Mesothelial cell of epicardium (in vitro differentiated cells): Measurements from ENCODE around the gene JAGN1. TPM values are rescaled to one million over a fixed set of nuclear protein-coding genes. Genes with fewer than 3 reads are reported as not detected.
A peak's percentile ranks its signal among the peaks of the same experiment; 100 is the strongest.

ENCODE experiments used
- DNase-seq, 2 experiments: peaks; one replicate each; pipeline ENCODE4 v3.0.0; 2021; ENCODE audit warnings: low spot score in 2 of 2; ENCODE audit not compliant: unreplicated experiment in 2 of 2
- H3K27ac Mint-ChIP-seq: 2 replicates; pipeline ENCODE4 v1.8.0; 2021; ENCODE audit warnings: mixed read lengths
- H3K27me3 Mint-ChIP-seq: 2 replicates; pipeline ENCODE4 v1.8.0; 2021; ENCODE audit warnings: low read depth, mixed read lengths
- H3K36me3 Mint-ChIP-seq: 2 replicates; pipeline ENCODE4 v1.8.0; 2021; ENCODE audit warnings: mixed read lengths
- H3K4me1 Mint-ChIP-seq: 2 replicates; pipeline ENCODE4 v1.8.0; 2021; ENCODE audit warnings: mixed read lengths
- H3K4me3 Mint-ChIP-seq: 2 replicates; pipeline ENCODE4 v1.8.0; 2021; ENCODE audit warnings: mild to moderate bottlenecking, moderate library complexity, mixed read lengths
- H3K9me3 Mint-ChIP-seq: 2 replicates; pipeline ENCODE4 v1.8.0; 2021; ENCODE audit warnings: mixed read lengths
- total RNA-seq: library from RNA; stranded (reverse); gene quantifications from 3 replicates; pipeline ENCODE4 v1.2.1, GENCODE V29; 2021
- TF ChIP-seq, protein P1 (sequence below): fragments of 200-600 bp; sonication (generic); IDR thresholded peaks from one replicate; pipeline ENCODE4 v1.5.0; 2021; ENCODE audit warnings: antibody characterized with exemption; ENCODE audit not compliant: unreplicated experiment

Gene JAGN1
- total RNA-seq, 1 donor from 2014 or later = 32.1 TPM

DNA sequence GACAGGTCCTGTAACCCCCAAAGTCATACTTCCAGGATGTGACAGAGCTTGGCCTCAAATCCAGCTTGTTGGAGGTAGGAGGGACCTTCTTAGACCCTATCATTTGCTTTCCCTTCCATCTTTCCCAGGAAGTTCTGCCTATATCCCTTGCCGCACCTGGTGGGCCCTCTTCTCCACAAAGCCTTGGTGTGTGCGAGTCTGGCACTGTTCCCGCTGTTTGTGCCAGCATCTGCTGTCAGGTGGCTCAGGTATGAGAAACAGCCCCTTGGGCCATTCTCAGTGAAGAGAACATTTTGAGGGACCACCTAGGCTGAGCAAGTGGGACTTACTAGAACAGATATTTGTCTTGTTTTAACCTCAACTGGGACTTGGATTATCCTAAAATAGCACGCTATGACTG, 13.5 kb downstream of the JAGN1 start:
- H3K4me1 Mint-ChIP-seq = peaks cover 30% of the 10 kb centered on the region
- H3K27ac Mint-ChIP-seq = peak overlapping the region; percentile 90
- H3K36me3 Mint-ChIP-seq = peaks cover 2% of the 10 kb centered on the region
- H3K4me3 Mint-ChIP-seq = peak overlapping the region; percentile 71
- H3K9me3 Mint-ChIP-seq = no peaks in the 10 kb centered on the region
- TF ChIP-seq, protein P1, sequence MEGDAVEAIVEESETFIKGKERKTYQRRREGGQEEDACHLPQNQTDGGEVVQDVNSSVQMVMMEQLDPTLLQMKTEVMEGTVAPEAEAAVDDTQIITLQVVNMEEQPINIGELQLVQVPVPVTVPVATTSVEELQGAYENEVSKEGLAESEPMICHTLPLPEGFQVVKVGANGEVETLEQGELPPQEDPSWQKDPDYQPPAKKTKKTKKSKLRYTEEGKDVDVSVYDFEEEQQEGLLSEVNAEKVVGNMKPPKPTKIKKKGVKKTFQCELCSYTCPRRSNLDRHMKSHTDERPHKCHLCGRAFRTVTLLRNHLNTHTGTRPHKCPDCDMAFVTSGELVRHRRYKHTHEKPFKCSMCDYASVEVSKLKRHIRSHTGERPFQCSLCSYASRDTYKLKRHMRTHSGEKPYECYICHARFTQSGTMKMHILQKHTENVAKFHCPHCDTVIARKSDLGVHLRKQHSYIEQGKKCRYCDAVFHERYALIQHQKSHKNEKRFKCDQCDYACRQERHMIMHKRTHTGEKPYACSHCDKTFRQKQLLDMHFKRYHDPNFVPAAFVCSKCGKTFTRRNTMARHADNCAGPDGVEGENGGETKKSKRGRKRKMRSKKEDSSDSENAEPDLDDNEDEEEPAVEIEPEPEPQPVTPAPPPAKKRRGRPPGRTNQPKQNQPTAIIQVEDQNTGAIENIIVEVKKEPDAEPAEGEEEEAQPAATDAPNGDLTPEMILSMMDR = no peak
- no peak for DNase-seq
- no peaks in the 10 kb centered on the region for H3K27me3 Mint-ChIP-seq

DNA sequence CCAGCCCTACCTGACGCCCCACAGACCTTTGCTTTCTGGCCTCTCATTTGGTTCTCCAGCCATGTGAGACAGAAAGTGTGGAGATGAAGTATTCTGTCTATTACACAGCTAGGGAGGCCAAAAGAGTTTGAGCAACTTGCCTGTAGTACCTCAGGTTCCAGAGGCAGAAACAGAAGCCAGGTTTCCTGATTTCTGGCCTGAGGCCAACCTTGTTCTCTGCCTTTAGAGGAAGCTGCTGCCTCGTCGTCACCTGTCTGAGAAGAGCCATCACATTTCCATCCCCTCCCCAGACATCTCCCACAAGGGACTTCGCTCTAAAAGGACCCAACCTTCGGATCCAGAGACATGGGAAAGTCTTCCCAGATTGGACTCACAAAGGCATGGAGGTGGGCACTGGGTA, 16.1 kb downstream of the JAGN1 start:
- Mint-ChIP-seq H3K27ac (no peak overlapping the region), H3K27me3 (no peaks in the 10 kb centered on the region), H3K4me3 (no peak overlapping the region), H3K4me1 (peaks cover 21% of the 10 kb centered on the region), H3K36me3 (peaks cover 5% of the 10 kb centered on the region), H3K9me3 (no peaks in the 10 kb centered on the region)
- TF ChIP-seq, protein P1 = no peak
- DNase-seq = no peak

DNA sequence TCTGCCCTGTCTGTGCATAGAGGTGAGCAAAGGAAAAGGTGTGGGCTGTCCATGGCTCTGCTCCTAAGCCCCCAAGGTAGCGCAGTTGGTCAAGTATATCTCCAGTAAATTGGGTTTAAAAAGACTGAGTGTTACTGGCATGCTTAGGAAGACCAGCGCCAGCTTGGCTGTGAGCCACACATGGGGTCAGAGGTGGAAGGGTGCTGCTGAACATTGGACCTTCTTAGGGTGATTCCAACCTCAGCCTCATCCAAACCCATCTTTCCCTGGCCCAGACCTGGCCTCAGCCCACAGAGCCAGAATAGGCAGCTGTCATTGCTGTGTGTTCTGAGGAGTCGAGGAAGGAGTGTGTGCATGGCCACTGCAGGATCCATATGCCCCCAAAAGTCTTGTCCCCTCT, 17.9 kb downstream of the JAGN1 start:
- peaks cover 9% of the 10 kb centered on the region for H3K4me1 Mint-ChIP-seq
- no peaks in the 10 kb centered on the region for H3K9me3 Mint-ChIP-seq
- TF ChIP-seq, protein P1 = no peak
- no peak for DNase-seq
- peaks cover 8% of the 10 kb centered on the region for H3K36me3 Mint-ChIP-seq
- no peak overlapping the region for H3K4me3 Mint-ChIP-seq
- H3K27ac Mint-ChIP-seq = no peak overlapping the region
- no peaks in the 10 kb centered on the region for H3K27me3 Mint-ChIP-seq

DNA sequence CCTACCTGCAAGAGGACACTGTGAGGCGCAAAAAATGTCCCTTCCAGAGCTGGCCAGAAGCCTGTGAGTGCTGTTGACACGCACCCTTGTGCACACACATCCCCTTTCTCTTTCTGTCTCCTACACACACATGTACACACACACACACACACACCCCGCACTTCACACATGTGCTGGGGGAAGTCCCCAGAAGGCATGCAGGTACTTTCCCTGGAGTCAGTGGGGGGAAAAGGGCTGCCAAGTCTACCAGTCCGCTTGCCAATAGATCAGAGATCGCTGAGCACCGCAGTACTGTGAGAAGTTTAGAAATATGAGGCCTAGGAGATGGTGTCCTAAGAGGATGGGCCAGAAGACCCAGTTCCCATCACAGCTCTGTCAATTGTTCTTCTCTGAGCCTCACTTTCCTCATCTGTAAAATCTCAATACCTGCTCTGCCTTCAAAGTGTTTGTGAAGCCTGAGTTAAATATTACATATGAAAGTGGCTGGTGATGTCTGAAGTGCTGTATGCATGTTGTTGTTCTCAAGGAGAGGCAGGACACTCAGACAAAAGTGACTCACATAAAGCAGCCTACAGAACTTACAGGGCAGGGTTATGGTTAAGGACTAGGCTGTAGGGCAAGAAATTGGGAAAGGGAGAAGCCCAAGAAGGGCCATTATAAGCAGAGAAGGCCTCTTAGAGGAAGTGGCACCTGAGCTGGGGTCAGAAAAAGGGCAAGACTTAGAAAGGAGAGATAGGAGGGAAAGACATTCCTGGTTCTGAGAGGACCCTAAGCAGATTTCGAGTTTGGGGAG, 19.0 kb downstream of the JAGN1 start:
- no peak for DNase-seq
- no peaks in the 10 kb centered on the region for H3K4me1 Mint-ChIP-seq
- TF ChIP-seq, protein P1 = no peak
- H3K4me3 Mint-ChIP-seq = no peak overlapping the region
- H3K36me3 Mint-ChIP-seq = peaks cover 8% of the 10 kb centered on the region
- H3K9me3 Mint-ChIP-seq = no peaks in the 10 kb centered on the region
- no peaks in the 10 kb centered on the region for H3K27me3 Mint-ChIP-seq
- H3K27ac Mint-ChIP-seq = no peak overlapping the region

DNA sequence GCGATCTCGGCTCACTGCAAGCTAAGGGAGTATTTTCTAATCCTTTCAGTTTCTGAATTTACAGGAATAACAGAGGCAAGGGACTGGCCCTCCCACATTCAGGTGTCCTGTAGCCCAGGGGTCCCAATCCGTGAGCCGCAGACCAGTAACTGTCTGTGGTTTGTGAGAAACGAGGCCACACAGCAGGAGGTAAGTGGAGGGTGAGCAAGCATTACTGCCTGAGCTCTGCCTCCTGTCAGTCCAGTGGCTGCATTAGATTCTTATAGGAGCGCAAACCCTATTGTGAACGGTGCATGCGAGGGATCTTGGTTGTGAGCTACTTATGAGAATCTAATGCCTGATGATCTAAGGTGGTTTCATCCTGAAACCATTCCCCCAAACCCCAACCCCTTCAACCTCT, 21.5 kb downstream of the JAGN1 start:
- H3K27me3 Mint-ChIP-seq = no peaks in the 10 kb centered on the region
- H3K4me3 Mint-ChIP-seq = no peak overlapping the region
- H3K4me1 Mint-ChIP-seq = peaks cover 12% of the 10 kb centered on the region
- peaks cover 8% of the 10 kb centered on the region for H3K36me3 Mint-ChIP-seq
- H3K9me3 Mint-ChIP-seq = no peaks in the 10 kb centered on the region
- TF ChIP-seq, protein P1 = no peak
- no peak overlapping the region for H3K27ac Mint-ChIP-seq
- DNase-seq = no peak
